Stimulated activated CD8-positive, alpha-beta memory T cell treated with anti-CD3 and anti-CD28 coated beads, Interleukin-4, amount 100 ng/mL, for 4 hours (primary cell): ENCODE results near the gene ZNF8.
"Not testable (repeated sequence)": the region's sequence is repeated elsewhere in the genome, so short reads cannot be mapped to it uniquely, and the experiment has no call there.

Source experiments
- DNase-seq, 2 donors: peaks; one replicate each; pipeline ENCODE4 v3.0.0-alpha.2; 2020; ENCODE audit warnings: low read depth in 2 of 2, low spot score in 1 of 2

ZNF8 gene

GRCh38 chr19:58278541-58279041 lies at the start of gene ZNF8:
Gene ZNF8 (plus strand): TSS chr19:58278955. CDS start chr19:58279082, 127 bp downstream.
- peak; percentile 90 to 99 for DNase-seq

GRCh38 chr19:58229255-58229639 lies 49.5 kb upstream of the ZNF8 start:
- DNase-seq, result no peak

- DNase-seq, result no peak
Observed at GRCh38 chr19:58237324-58237723, 41.4 kb upstream of the ZNF8 start.

- DNase-seq, result no peak
Observed at GRCh38 chr19:58243351-58243750, 35.4 kb upstream of the ZNF8 start.

GRCh38 chr19:58248886-58249285 lies 29.9 kb upstream of the ZNF8 start:
- no peak for DNase-seq

- DNase-seq, result no peak
Observed at GRCh38 chr19:58252102-58252685, 26.6 kb upstream of the ZNF8 start.

- not testable (repeated sequence) for DNase-seq
Observed at GRCh38 chr19:58258259-58258658, 20.5 kb upstream of the ZNF8 start.

- no peak for DNase-seq
Observed at GRCh38 chr19:58261600-58261967, 17.2 kb upstream of the ZNF8 start.

GRCh38 chr19:58261968-58262921 lies 16.5 kb upstream of the ZNF8 start:
- no peak for DNase-seq

- DNase-seq, result no peak
Observed at GRCh38 chr19:58262922-58263296, 15.8 kb upstream of the ZNF8 start.

GRCh38 chr19:58265100-58265499 lies 13.7 kb upstream of the ZNF8 start:
- DNase-seq, result no peak

- DNase-seq, result no peak
Observed at GRCh38 chr19:58268344-58268743, 10.4 kb upstream of the ZNF8 start.

- DNase-seq, result no peak
Observed at GRCh38 chr19:58274771-58275201, 4.0 kb upstream of the ZNF8 start.

- DNase-seq, result no peak
Observed at GRCh38 chr19:58275564-58275963, 3.2 kb upstream of the ZNF8 start.

GRCh38 chr19:58277197-58277596 lies 1.6 kb upstream of the ZNF8 start:
- DNase-seq, result no peak

- no peak for DNase-seq
Observed at GRCh38 chr19:58277748-58278540, 811 bp upstream of the ZNF8 start.

- peak; percentile 1 to 11 for DNase-seq
Observed at GRCh38 chr19:58279042-58279924, 528 bp downstream of the ZNF8 start.

- no peak for DNase-seq
Observed at GRCh38 chr19:58279925-58280316, 1.2 kb downstream of the ZNF8 start.

GRCh38 chr19:58284199-58284598 lies 5.4 kb downstream of the ZNF8 start:
- no peak for DNase-seq

GRCh38 chr19:58291943-58292342 lies 13.2 kb downstream of the ZNF8 start:
- no peak for DNase-seq
